Stimulated activated CD4-positive, alpha-beta T cell treated with anti-CD3 and anti-CD28 coated beads, Interleukin-2, amount 100 ng/mL, for 48 hours (primary cell): Measurements from ENCODE around the gene ANKRD12.
"Not testable (repeated sequence)": the region's sequence is repeated elsewhere in the genome, so short reads cannot be mapped to it uniquely, and the experiment has no call there.

Experiments used
- DNase-seq, 2 donors: peaks; one replicate each; pipeline ENCODE4 v3.0.0-alpha.2; 2020

ANKRD12 gene

DNA sequence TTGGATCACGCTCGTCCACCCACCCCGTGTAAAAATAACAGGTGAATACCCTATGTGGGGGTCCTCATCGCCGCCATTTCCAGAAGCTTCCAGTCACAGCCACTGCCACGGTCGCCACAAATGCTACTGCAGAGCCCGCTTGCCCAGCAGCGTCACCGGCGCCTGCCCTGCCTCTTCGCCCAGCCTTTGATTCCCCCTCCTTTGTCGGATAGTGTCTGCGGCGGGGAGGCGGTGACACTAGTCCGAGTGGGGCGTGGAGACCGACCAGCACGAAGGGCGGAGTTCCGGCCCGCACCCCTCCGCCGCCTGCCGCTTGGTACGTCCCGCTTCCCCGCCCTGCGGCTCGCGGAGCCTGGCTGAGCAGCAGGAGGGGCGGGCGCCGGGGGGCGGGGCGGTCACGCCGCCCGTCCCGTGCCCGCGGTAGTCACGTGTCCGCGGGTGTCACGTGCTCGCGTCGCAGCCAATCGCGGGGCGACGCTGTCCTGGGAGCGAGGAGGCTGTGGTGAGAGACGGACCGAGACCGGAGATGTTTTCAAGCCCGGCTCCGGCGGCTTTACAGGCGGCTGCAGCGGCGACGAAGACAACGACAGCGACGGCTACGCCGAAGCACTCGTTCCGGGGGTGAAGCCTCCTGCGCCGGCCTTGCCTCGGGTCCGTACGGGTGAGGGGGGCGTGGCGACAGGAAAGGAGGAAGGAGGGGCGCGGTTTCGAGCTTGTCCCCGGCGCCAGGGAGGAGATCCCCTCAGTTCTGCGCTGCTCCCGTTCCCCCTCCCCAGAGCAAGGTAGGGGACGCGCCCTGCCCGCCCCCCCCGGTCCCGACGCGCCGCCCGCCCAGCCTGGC lies at the start of gene ANKRD12:
Gene ANKRD12, plus strand, starts transcription at position 467 of the 841 bp plus-strand sequence. CDS start 45,652 bp downstream, outside the sequence.
- DNase-seq: peak; percentile 96 to 97

DNA sequence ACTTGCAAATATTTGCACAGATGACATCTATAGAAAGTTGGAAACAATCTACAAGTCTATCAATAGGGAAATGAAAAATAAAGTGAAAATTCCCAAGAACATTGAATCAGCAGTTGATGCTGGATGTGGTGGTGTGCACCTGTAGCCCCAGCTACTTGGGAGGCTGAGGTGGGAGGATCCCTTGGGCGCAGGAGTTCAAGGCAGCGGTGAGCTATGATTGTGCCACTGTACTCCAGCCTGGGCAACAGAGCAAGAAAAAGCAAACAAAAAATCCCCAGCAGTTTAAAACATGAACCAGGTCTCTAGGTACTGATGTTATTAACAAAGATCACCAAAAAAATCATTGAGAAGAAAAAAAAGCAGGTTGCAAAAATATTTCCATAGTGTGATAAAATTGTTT lies 49.4 kb upstream of the ANKRD12 start:
- no peak for DNase-seq

DNA sequence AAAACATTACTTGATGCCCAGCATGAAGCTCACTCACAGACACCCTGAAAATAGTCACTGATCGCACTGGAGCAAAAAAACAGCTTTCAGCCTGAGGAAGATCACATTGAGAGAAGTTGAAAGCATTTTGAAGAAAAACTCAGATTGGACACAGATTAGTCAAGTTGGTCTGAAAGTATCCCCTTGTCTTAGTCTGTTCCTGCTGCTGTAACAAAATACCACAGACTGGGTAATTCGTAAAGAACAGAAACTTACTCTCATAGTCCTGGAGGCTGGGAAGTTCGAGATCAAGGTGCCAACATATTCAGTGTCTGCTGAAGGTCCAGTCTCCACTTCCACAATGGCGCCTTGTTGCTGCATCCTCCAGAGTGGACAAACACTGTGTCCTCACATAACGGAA lies 48.3 kb upstream of the ANKRD12 start:
- no peak for DNase-seq

DNA sequence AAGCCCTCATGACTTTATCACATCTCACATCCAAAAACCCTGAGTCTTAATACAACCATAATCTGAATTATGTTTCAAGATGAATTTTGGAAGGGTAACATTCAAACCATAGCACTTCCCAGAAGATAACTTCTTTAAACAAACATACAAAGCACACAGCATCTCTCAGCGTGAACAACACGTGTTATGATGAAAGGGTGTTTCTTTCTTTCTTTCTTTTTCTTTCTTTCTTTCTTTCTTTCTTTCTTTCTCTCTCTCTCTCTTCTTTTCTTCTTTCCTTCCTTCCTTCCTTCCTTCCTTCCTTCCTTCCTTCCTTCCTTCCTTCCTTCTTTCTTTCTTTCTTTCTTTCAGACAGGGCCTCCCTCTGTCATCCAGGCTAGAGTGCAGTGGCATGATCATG lies 47.9 kb upstream of the ANKRD12 start:
- DNase-seq: not testable (repeated sequence)

DNA sequence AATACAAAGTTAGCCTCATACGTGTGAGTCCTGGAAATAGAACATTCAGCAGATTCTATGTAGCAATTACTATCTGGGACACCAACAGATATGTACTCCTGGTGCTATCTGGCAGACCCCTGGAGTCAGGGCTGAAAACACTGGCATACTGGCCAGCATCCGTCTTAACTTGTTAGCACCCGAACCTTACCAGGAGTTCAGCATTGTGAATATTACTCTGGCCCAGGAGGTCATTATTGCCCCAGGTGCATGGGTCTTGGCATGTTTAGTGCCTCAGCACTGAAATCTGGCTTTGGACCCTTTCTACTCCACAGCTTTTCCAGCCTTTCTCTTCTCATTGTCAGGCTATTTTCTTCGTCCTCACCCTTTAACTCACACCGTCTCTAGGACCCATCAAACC lies 46.0 kb upstream of the ANKRD12 start:
- no peak for DNase-seq

DNA sequence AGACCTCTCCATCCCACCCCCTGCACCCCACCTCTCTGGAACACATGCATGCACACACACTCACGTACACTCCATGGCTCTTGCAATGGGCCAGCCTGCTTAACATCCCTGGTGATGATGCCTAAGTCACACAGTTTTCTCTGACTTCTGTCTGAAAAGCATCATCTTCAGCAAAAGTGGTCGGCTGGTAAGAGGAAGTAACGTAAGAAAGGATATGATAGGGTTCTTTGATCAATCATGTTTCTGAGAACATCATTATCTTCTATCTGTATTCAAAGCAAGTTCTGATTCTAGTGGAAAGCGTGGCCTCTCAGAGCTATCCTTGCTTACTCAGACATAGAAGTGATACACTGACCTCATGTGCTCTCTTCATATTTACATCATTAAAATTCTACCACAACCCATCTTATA lies 45.5 kb upstream of the ANKRD12 start:
- peak in 1 of 2 donors; percentile 32 for DNase-seq

DNA sequence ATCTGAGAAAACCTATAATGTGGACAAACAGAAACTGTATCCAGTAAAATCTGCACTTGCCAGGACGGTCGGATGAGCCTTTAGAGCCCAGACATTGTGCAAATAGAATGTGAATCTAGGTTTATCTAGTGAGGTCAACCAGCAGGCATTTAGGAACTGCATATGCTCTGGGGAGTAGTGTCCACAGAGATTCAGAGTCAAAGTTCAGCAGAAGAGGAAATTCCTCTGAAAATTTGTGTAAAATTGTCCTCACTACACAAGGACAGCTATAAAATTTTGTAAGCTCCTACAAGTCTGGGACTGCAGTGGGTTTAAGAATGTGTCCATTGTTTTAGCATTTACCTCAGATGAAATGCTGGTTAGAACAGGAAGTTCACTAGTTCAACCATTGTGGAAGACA lies 43.9 kb upstream of the ANKRD12 start:
- DNase-seq: no peak

DNA sequence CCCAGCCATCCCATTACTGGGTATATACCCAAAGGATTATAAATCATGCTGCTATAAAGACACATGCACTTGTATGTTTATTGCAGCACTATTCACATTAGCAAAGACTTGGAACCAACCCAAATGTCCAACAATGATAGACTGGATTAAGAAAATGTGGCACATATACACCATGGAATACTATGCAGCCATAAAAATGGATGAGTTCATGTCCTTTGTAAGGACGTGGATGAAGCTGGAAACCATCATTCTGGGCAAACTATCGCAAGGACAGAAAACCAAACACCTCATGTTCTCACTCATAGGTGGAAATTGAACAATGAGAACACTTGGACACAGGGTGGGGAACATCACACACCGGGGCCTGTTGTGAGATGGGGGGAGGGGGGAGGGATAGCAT lies 43.5 kb upstream of the ANKRD12 start:
- not testable (repeated sequence) for DNase-seq

DNA sequence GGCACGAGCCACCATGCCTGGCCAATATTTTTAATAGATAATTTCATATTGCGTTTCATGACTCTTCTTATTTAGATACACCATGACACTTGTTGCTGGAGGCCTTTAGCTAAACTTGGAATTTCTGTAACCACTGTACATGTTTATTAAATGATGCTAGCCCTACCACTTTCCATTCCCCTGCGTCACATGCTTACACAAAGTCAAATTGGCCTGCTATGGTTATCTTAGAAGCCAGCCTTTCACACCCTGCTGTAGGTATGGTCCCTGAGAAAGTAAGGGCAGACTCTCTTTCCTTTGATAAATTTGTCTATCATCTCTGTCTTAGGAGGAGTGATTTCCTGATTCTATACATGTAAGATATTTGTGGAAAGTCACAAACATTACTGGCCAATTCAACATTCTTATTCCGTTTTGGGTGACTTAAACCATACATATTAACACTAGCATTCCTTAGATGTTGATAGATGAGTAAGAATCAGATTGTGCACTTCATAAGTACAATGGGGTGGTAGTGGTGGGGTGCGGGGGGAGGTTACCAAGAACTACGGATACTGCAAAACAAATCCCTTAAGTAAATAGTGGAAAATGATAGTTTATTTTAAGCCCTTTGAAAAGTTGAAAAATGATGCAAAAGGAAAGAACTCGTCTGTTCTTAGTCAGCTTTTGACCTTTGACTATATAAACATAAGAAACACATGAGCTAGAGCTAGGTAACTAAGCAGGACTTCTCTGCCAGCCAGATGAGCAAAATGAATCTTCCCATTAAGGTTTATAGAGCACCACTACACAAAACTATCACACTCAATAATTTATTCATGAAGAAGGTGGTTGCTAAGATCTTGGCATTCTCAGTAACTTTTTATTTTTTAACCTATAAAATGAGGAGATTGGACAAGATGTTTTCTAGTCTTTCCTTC lies 42.0 kb upstream of the ANKRD12 start:
- peak in 1 of 2 donors; percentile 41 for DNase-seq

DNA sequence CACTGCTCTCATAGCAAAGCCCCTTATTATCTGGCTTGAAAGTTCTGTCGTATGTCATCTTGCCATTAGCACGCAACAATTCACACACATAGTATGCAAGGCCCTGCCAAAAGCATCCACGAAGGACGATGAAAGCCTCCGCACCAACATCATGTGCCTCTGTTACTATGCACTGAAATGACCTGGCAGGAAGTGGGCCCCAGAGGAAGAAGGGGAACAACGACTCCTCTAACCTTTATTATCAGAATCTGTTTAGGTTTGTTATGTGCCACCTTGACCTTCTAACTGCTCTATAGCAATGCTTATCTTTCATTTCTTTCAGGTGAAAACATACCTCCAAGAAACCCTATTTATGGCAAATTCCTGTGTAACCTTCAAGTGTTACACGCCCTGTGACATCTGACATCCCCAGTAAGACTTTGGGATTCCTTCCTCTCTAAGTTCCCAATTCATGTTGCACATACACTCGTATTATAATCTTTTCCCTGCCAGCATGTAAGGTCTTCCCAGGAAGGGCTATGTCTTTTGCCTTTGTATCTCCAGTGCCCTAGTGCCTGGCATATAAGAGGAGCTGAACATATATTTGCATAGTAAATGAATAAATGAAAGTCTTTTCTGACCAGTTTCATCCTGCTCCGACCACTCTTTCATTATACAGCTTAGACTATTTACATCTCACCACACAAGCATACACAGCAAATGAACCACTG lies 41.1 kb upstream of the ANKRD12 start:
- DNase-seq: peak in 1 of 2 donors; percentile 38

DNA sequence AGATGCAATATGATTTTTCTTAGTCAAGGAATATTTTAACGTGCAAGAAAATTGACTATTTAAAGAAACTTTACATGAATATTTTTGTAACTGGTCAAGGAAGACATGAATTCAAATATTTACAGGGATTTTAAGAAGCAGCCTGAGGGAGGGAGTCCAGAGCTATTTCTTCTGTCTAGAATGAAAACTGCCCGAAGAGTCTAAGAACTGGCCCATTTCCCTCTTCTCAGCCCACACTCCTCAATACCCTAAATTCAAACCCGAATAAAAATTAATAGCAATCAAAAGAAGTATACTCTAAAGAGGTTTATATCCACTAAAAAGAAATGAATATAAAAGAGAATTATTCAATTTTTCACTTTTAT lies 40.6 kb upstream of the ANKRD12 start:
- DNase-seq: no peak

DNA sequence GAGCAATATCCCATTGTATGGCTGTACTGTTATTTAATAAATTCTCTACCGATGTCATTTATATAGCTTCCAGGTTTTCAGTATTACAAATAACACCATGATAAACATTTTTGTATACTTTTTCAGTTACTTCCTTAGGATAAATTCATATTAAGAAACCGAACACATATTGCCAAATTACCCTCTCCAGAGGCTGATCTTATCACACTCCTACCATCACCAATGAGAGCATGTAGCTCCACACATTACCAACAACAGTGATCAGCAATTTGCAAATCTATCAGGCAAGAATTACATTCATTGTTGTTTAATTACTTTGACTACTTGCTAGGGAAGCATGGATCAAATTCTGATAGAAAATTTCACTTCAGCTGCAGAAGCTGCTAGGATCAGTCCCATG lies 39.9 kb upstream of the ANKRD12 start:
- DNase-seq: no peak

DNA sequence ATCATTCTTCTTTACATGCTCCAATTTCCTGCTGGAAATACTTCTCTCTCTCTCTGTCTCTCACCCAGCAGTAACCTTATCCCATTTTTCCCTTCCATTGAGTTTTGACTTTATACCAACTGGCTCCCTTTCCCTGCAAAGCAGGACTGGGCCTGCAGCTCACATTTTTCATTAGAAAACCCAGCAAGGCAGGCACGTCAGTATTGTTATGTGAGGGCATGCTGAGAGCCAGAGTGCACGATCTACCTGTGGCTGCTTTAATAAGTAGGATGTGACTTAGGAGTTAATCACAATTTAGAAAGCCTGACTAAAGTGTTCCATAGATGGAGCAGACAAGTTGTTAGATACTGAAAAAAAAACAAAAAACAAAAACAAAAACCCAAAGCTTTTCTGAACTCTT lies 39.2 kb upstream of the ANKRD12 start:
- no peak for DNase-seq

DNA sequence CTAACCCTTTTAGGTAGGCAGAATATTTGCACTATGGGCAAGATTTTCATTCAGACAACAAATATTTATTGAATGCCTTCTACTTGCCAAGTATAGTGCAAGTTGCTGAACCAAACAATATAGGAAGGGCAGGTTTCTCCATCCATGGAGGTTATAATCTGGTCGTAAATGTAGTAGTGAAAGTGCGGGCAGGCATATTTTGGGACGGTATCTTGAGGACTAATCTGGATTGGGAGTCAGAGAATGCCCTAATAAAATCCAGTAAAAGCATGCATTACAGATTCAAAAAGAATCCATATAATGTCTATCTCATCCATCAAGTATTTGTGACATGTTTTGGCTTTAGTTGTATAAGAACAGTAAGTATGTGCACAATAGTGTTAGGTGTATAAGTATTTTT lies 35.8 kb upstream of the ANKRD12 start:
- no peak for DNase-seq

DNA sequence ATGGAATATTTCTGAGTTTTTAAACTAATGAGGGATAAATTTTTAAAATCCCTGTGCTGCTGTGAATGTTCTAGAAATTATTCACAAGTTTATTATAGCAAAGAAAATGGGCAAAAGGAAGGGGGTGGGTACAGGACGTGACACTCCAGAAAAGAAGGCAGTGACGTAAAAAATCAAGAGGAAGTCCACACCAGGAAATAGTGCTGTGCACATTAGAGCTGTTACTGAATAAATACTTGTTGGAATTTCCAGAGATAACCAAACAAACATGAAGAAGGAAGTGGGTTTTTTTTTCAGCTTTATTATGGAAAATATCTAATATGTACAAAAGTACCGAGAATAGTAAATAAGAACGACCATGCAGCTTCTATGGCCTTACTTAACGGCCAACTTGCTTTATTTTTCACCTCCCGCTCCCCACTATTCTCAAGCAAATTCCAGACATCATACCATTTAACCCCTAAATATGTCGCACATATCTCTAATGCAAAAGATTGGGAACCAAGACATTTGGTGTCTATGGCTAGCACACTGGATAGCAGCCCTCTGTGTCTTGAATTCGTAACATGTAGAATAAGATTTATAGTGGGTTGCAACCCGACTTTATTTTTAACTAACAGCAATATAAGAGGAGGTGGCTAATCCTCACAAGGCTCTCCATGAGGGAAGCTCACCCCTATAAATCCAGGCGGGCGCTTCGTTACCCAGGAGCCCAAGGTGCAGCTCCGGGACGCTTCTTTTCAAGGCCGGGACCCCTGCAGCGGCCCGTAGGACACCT lies 34.7 kb upstream of the ANKRD12 start:
- DNase-seq: no peak

DNA sequence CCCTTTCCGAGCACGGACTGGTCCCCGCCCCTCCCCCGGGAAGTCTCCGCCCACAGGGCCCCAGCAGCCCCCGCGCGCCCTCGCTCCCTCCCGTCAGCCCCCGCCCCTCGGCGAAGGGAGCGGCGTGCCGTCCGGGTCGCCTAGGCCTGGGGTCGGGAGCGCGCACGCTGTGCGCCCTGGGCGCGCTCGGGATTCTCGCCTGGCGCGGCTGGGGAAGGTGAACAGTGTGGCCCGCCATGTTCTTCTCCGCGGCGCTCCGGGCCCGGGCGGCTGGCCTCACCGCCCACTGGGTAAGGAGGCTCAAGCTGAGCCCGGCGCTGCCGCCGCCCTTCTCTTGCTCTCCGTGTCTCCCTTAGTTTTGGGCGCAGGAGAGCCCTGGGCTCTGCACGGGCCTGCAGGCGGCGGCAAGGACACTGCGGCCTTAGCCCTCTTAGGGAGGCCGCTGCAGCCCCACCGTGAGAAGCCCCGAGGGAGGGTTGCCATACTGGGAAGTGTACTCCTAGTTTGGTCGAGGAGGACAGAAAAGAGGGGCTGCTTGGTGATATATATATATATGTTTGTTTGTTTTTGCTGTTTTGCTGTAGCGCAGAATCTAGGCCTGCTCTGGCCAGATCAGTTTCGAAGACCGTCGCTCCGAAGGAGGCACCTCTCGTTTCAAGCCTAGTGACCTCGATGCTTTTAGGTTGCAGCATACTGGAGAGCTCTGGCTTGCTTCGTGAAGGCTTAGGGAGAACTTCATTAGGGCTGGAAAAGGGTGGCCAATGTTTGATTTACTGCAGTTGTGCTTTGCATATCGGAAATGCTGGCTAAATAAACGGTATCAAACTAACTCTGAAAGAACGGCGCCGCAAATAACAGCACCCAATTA lies 33.8 kb upstream of the ANKRD12 start, which contains the start of gene NDUFV2:
Gene NDUFV2, plus strand, starts transcription at position 192 of the 868 bp plus-strand sequence. Its CDS starts 45 bp downstream, at position 237.
- DNase-seq: peak; percentile 96 to 98

DNA sequence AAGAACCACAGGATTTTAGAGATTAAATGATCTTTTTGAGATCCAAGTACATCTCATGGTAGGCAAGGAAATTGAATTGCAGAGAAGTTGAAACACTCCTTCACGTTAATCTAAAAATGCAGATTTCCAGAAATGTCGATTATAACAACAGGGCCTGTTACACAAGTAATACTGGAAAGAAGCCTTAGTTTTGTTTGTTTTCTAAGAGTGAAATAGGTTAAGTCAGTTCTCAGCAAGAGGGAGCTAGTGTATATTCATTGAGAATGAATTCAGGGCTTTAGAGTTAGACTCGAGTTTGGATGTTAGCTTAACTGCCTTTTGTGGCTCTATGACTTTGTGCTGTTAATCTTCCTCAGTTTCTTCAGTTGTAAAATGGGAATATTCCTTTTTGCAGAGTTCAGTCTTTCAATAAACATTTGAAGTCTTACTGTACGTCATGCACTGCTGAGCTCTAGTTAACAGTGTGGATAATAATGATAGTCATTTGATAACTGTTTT lies 33.2 kb upstream of the ANKRD12 start:
- DNase-seq: no peak

DNA sequence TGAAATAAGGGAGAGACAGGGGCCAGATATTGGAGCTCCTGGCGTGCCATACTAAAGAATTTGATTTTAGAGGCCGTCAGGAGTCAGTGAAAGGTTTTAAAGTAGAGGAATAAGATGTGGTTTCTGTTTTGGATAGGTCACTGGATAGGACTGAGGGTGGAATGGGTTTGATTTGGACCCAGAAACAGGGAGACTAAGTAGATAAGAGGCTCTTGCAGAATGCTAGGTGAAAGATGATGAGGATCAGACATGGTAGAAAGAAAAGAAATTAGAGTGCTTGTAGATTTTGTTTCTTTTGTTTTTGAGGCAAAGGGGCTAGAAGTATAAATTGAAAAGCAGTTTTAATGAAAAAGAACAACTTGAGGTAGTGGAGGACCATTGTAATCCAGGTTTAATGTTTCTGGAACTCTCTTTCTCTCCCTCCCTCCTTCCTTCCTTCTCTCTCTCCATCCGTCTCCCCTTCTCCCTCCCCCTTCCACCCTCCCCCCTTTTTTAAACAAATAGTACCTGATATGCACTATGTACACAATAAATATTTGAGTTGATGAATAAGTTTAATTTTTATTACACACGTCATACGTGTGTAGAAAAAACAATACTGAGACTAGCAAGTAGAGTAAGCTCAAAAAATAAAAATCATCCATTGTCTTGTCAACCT lies 32.2 kb upstream of the ANKRD12 start:
- no peak for DNase-seq

DNA sequence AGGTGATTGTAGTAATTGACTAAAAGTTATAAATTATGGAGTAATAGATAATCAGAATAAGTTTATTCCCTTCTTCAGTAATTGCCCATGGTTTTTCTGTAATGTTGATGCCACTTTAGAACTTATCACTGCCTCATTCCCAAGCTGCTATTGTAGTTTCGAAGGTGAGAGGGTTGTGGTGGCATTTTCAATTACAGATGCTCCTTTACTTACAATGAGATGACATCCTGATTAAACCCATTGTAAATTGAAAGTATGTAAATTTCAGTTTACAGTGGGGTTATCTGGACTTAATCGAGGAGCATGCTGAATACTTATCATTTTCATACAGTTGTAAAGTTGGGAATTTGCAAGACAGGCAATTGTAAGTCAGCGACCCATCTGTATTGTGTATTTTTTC lies 31.2 kb upstream of the ANKRD12 start:
- no peak for DNase-seq

DNA sequence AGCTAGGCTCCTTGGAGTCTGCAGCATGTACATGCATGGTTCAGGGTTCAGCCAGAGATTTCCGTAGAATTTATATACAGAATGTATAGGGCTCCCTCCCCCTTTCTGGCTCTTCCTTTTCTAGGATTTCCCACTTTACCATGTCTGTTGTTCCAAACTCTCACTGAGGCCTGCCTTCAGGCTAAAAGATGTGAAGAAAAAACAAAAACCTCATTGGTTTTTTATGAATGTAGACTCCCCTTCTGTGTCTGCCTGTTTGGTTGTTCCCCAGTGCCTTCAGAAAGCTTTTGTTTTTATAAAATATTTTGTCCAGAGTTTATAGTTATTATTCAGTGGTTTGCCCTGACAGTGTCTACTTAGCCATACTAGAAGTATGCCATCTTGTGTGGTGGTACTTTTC lies 30.5 kb upstream of the ANKRD12 start:
- no peak for DNase-seq
